GM19372 (cell line): ENCODE results near the gene PDCD1LG2.

Source experiments
- ATAC-seq: cut with Tn5 transposase; IDR thresholded peaks from one replicate; pipeline ENCODE4 v1.9.1; 2021; ENCODE audit warnings: mild to moderate bottlenecking, low read depth, moderate library complexity; ENCODE audit not compliant: unreplicated experiment

Gene PDCD1LG2

DNA sequence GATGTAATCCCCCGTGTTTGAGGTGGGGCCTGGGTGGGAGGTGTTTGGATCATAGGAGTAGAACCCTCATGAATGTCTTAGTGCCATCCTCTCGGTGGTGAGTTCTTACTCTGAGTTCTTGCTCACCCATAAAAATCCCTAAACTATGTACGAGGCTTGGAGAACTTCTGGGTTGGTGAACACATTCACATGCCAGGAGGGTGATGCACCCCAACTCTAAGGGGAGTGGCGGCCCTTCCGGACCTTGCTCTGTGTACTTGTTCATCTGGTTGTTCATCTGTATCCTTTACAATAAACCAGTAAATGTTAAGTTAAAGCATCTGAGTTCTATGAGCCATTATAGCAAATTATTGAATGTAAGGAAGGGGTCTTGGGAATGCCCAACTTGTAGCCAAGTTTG is 82.6 kb downstream of the PDCD1LG2 start:
- no peak for ATAC-seq

DNA sequence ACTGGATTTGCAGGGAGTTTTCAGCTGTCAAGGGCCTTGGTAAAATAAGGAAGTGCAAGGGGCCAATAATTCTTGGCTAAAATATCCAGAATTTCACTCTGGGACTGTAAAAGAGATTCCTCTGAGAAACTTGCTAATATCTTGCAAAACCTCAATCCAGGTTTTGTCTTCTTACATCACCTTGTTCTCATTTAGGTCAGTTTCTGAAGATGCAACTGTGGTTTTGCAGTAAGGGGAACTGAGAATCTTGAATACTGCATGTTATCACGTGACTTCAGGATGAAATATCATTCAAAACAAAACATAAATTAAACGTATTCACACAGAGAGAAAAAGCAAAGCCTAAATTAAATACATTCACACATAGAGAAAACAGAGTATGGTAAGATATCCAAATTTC is 83.6 kb downstream of the PDCD1LG2 start:
- ATAC-seq = peak; percentile 57

GRCh38 chr9:5596173-5596572 is 85.8 kb downstream of the PDCD1LG2 start:
- ATAC-seq = no peak

- no peak for ATAC-seq
Measured at GRCh38 chr9:5608298-5609225, 98.2 kb downstream of the PDCD1LG2 start.

- ATAC-seq = no peak
Measured at GRCh38 chr9:5609226-5609596, 98.9 kb downstream of the PDCD1LG2 start.

DNA sequence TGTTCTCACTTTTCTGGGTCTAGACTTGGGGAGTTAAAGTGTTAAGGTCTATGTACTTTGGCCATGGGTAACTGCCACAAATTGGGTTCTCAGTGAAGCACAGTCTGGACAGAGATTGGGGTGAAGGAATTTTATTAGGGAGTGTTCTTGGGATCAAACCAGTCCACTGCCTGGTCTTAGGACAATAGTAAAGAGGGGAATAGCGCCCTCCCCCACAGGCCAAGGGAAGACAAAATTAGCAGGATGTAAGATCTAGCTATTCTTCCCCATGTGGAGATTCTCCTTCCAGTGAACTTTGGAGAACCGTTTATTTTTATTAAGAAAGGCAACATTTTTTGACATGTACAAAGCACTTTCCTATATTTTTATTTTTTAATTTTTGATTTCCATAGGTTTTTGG is 100.2 kb downstream of the PDCD1LG2 start:
- ATAC-seq = no peak

DNA sequence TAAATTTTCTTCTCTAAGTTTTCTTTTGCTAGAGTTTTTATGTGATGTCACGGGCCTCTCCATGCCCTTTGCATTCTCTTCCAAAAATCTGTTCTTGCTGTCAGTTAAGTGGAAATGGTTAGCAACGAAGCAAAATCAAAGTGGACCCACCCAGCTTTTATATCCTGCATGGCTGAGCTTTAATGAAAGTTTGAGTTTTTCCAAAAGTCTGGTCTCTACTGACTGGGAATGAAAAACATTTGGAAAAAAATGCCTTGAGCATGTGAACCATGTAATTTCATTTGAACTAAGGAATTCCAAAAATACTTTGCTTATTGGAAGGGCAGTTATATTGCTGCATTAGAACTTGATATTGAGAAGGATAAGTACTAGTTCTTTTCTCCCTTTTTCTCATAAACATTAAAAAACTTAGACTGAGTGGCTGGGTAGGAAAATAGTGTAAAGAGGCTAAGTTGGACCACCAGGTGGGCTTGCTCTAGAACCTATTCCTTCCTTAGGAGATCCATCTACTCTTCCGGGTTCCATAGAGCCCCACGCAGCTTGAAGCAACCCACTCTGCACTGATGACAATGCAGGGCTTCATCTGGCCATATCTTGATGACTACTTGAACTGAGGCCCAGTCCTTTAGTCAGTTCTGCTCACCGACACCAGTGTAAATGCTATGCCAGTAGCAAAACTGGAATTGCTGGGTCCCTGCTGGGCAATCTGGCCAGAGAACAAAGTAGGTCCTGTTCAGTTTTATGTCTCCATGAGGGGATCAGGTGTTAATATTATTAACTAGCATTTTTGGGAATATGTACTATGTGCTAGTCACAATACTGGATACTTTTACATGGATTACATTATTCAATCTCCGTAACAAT is 101.2 kb downstream of the PDCD1LG2 start:
- no peak for ATAC-seq

GRCh38 chr9:5612185-5612530 is 101.8 kb downstream of the PDCD1LG2 start:
- no peak for ATAC-seq

- no peak for ATAC-seq
Measured at GRCh38 chr9:5614192-5614591, 103.9 kb downstream of the PDCD1LG2 start.

- ATAC-seq = no peak
Measured at GRCh38 chr9:5614985-5615384, 104.7 kb downstream of the PDCD1LG2 start.

DNA sequence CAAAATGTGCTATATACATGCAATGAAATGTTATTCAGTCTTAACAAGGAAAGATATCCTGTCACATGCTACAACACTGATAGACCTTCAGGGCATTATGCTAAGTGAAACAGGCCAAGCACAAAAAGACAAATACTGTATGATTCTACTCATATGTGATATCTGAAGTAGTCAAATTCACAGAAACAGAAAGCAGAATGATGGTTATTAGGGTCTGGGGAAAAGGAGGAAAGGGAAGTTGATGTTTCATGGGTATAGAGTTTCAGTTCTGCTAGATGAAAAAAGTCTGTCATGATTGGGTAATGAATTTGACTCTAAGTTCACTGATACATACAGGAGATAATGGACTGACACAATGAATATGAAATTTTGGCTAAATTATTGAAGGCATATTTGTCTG is 107.4 kb downstream of the PDCD1LG2 start:
- peak; percentile 96 for ATAC-seq

DNA sequence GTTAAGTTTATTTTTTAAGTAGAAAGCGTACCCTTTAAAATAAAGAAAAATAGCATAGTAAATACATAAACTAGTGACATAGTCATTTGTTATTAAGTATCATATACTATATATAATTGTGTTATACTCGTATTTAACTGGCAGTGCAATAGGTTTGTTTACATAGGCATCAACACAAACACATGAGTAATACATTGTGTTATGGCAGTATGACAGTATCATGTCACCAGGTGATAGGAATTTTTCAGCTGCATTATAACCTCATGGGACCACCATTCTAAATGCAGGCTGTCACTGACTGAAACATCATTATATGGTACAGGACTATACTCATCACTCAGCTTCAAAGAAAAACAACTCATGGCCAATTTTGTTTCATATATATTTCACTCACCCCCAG is 110.2 kb downstream of the PDCD1LG2 start:
- no peak for ATAC-seq
